AG04450 (cell line): ENCODE results near the gene PDXDC1. TPM values are rescaled to one million over a fixed set of nuclear protein-coding genes. Genes with fewer than 3 reads are reported as not detected.
"Not testable (repeated sequence)": the region's sequence is repeated elsewhere in the genome, so short reads cannot be mapped to it uniquely, and the experiment has no call there.

Experiments
- CTCF ChIA-PET: fragments of 300-600, 350-600 bp; formaldehyde crosslinking; extraction: SDS; loops from one replicate; lab custom pipeline; 2022; ENCODE audit warnings: antibody characterized with exemption, inconsistent platforms; lab: Charles Lee
- POLR2A ChIA-PET: fragments of 350-600 bp; formaldehyde crosslinking; extraction: SDS; loops from one replicate; lab custom pipeline; 2021; ENCODE audit warnings: antibody characterized with exemption, inconsistent platforms; lab: Yijun Ruan, JAX
- DNase-seq: peaks from one replicate; pipeline ENCODE4 v3.0.0-alpha.2; 2011; ENCODE audit warnings: low read depth, low spot score
- H3K27ac ChIP-seq: one replicate; pipeline ENCODE4 v1.5.1; 2012; ENCODE audit warnings: low read depth, low read length, control low read depth
- H3K27me3 ChIP-seq: one replicate; pipeline ENCODE4 v1.6.0; 2012; ENCODE audit warnings: low read length; ENCODE audit not compliant: control insufficient read depth, insufficient read depth
- H3K4me3 ChIP-seq: 2 replicates; pipeline ENCODE4 v1.5.1; 2011; ENCODE audit warnings: mild to moderate bottlenecking, low read depth, low read length, control low read depth
- H3K9me3 ChIP-seq: 2 replicates; pipeline ENCODE4 v1.5.1; 2012; ENCODE audit warnings: low read length; ENCODE audit not compliant: control insufficient read depth, insufficient read depth
- polyA plus RNA-seq: library from polyadenylated mRNA; depleted of rRNA; stranded (reverse); fragments of >200 nt; gene quantifications from 2 replicates; pipeline ENCODE4 v1.2.3, GENCODE V29; 2011; rRNA removed
- small RNA-seq: library from RNA; depleted of rRNA; stranded (forward); fragments of <200 nt; gene quantifications from one replicate; pipeline ENCODE3, GENCODE V24; 2012; ENCODE audit warnings: low read depth; ENCODE audit not compliant: insufficient read length

The PDXDC1 gene
- polyA plus RNA-seq, 1 experiment, result 93.9 TPM

GRCh38 chr16:15179909-15180308 is 205.1 kb downstream of the PDXDC1 start:
- H3K9me3 ChIP-seq, H3K4me3 ChIP-seq, H3K27ac ChIP-seq, CTCF ChIA-PET, POLR2A ChIA-PET, H3K27me3 ChIP-seq, DNase-seq: not testable (repeated sequence)

- H3K9me3 ChIP-seq, DNase-seq, H3K4me3 ChIP-seq, CTCF ChIA-PET, H3K27ac ChIP-seq, H3K27me3 ChIP-seq, POLR2A ChIA-PET: not testable (repeated sequence)
Observed at GRCh38 chr16:15180946-15181345, 206.1 kb downstream of the PDXDC1 start.

GRCh38 chr16:15184000-15184399 is 209.2 kb downstream of the PDXDC1 start:
- DNase-seq, H3K27me3 ChIP-seq, H3K4me3 ChIP-seq, POLR2A ChIA-PET, H3K9me3 ChIP-seq, H3K27ac ChIP-seq, CTCF ChIA-PET: not testable (repeated sequence)

Small RNAs within 50 kb of the gene (small RNA-seq; reads per million reads assigned to genes)
- gene AC138932.4, result not detected
- gene MIR1972-1, result not detected
- not detected for gene MIR3180-4
- gene MIR6511A1, result not detected
- gene MIR6770-1, result not detected
- not detected for gene RF00019

Other genes starting within 250 kb of the PDXDC1 start
- 0.99 and 1.1 TPM in 2 replicates for gene NPIPA2, start 232.5 kb upstream of the PDXDC1 start, polyA plus RNA-seq
- gene NOMO1, start 141.3 kb upstream of the PDXDC1 start, polyA plus RNA-seq, result 132 and 147 TPM in 2 replicates
- gene NPIPA1, start 37.6 kb upstream of the PDXDC1 start, polyA plus RNA-seq, result 51.0 and 63.4 TPM in 2 replicates
- gene NTAN1, start 81.0 kb downstream of the PDXDC1 start, polyA plus RNA-seq, result 80.2 and 82.7 TPM in 2 replicates
- gene RRN3, start 119.2 kb downstream of the PDXDC1 start, polyA plus RNA-seq, result 38.0 and 45.3 TPM in 2 replicates